Fibroblast of pulmonary artery (primary cell): Measurements from ENCODE around the gene RNF208.
A peak's percentile ranks its signal among the peaks of the same experiment; 100 is the strongest.
"Not testable (repeated sequence)": the region's sequence is repeated elsewhere in the genome, so short reads cannot be mapped to it uniquely, and the experiment has no call there.

Experiments
- DNase-seq: peaks from one replicate; pipeline ENCODE4 v3.0.0-alpha.2; 2010; ENCODE audit warnings: low read depth
- H3K4me3 ChIP-seq: replicated peaks from 2 replicates; pipeline ENCODE4 v1.5.1; 2011; ENCODE audit warnings: low read depth, mild to moderate bottlenecking, control low read depth, low read length, moderate library complexity
- TF ChIP-seq, protein P1 (sequence below): IDR thresholded peaks from 2 replicates; pipeline ENCODE4 v1.5.1; 2011; ENCODE audit warnings: mild to moderate bottlenecking, control low read depth, low read length, inconsistent platforms; ENCODE audit errors: missing control alignments

RNF208 gene

DNA sequence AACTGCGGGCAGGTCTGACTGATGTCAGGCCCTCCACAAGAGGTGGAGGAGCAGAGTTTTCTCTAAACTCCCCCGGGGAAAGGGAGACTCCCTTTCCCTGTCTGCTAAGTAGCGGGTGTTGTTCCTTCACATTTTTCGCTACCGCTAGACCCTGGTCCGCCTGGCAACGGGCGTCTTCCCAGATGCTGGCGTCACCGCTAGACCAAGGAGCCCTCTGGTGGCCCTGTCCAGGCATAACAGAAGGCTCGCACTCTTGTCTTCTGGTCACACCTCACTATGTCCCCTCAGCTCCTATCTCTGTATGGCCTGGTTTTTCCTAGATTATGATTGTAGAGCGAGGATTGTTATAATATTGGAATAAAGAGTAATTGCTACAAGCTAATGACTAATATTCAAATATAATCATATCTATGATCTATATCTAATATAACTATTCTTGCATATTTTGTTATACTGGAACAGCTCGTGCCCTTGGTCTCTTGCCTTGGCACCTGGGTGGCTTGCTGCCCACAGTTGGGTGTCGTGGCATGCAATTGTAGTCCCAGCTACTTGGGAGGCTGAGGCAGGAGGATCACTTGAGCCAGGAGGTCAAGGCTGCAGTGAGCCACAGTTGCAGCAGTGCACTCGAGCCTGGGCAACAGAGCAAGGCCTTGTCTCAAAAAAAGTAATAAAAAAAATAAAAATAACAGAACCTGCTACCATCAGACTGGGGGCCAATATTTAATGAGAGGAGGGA lies 40.3 kb upstream of the RNF208 start:
- TF ChIP-seq, protein P1, sequence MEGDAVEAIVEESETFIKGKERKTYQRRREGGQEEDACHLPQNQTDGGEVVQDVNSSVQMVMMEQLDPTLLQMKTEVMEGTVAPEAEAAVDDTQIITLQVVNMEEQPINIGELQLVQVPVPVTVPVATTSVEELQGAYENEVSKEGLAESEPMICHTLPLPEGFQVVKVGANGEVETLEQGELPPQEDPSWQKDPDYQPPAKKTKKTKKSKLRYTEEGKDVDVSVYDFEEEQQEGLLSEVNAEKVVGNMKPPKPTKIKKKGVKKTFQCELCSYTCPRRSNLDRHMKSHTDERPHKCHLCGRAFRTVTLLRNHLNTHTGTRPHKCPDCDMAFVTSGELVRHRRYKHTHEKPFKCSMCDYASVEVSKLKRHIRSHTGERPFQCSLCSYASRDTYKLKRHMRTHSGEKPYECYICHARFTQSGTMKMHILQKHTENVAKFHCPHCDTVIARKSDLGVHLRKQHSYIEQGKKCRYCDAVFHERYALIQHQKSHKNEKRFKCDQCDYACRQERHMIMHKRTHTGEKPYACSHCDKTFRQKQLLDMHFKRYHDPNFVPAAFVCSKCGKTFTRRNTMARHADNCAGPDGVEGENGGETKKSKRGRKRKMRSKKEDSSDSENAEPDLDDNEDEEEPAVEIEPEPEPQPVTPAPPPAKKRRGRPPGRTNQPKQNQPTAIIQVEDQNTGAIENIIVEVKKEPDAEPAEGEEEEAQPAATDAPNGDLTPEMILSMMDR, result peak; percentile 38
- DNase-seq, result peak; percentile 62
- H3K4me3 ChIP-seq, result not testable (repeated sequence)

DNA sequence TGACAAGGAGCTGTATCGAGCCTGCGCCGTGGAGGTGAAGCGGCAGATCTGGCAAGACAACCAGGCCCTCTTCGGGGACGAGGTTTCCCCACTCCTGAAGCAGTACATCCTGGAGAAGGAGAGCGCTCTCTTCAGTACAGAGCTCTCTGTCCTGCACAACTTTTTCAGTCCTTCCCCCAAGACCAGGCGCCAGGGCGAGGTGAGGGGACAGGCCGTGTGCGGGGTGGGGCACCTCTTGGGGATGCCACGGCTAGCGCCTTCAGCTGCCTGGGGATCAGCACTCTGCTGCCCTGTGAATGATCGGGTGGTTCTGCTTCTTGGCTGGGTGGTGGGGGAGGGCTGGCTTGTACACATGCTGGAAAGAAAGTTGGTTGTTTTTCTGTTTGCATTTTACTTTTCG lies 34.8 kb upstream of the RNF208 start:
- peak overlapping the region; percentile 84 for H3K4me3 ChIP-seq
- TF ChIP-seq, protein P1, result no peak
- no peak for DNase-seq

DNA sequence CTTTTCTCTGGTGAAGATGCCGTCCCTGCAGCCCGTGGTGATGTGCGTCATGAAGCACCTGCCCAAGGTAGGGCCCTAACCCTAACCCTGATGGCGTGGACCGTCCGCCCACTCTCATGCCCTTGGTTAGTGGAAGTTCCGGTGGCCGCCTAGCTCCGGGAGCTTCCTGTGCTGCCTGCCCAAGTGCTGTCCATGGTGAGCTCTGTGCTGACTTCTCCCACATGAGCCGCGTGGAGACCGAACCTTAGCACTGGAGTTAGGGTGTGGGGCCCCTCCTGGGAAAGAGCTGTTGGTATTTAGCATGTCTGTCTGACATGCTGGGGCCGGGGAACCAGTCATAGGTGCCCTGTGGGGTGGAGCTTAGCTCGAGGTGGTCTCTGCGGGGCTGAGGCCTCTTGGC lies 34.3 kb upstream of the RNF208 start:
- TF ChIP-seq, protein P1, result no peak
- no peak for DNase-seq
- peak overlapping the region; percentile 84 for H3K4me3 ChIP-seq

DNA sequence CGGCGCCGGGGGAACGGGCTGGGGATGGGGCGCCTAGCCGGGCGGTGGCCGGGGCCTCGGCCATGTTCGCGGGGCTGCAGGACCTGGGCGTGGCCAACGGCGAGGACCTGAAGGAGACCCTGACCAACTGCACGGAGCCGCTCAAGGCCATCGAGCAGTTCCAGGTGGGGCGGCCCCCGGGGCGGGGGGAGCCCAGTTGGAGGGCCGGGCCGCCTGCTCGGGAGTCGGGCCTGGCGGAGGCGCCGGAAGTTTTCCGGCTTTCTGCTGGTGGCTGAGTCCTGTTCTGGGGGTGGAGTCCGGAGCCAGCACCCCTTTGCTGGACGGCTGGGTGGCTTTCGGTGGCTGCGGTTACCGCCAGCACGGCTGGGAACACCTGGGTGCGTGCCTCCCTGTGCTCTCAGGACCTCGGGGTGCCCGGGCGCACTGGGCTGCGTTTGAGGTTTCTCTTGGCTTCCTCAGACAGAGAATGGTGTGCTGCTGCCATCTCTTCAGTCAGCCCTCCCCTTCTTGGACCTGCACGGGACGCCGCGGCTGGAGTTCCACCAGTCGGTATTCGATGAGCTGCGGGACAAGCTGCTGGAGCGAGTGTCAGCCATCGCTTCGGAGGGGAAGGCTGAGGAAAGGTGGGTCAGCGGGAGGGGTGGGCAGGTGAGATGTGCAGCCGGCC lies 33.5 kb upstream of the RNF208 start:
- TF ChIP-seq, protein P1, result no peak
- peak overlapping the region; percentile 84 for H3K4me3 ChIP-seq
- peak; percentile 35 for DNase-seq

DNA sequence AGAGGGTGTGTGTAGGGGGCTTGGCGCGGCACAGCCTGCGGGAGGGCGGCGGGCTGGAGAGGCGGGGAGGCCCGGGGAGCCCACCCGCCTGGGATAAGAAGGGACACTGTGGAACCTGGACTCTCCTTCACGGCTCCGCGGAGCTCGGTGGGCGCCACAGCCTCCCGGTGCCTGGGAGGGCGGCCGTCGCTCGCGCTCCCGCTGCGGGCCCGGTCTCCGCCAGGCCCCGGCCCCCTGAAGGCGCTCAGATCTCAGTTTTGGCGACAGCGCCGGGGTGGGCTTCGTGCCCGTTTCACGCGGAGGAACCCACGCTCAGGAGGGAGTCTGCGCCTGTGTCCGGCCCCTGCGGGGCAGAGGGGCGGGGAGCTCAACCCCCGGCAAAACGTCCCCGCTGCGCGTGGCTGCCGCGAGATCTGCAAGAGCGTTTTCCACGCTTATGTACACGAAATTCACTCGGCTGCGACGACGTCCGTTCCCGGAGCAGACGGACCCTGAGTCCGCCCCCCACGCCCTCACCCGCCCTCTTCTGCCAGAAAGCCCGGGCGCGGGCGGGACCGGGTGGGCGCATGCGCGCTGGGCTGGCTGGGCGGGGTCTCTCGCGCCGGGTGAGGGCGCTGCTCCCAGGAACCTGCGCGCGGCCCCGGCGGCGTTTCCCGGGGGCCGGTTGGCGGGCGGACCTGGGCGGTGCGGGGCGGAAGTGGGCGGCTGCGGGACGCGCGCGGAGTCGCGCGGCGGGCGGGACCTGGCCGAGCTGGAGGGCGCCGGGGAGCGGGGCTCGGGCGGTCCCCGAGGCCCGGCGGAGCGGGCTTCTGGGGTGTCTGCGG lies 32.8 kb upstream of the RNF208 start, which contains the start of gene NELFB:
Gene NELFB, plus strand, starts transcription at position 704 of the 824 bp plus-strand sequence.
- TF ChIP-seq, protein P1, result no peak
- peak within 1 kb of the TSS; percentile 84 for H3K4me3 ChIP-seq
- DNase-seq, result peak; percentile 87

DNA sequence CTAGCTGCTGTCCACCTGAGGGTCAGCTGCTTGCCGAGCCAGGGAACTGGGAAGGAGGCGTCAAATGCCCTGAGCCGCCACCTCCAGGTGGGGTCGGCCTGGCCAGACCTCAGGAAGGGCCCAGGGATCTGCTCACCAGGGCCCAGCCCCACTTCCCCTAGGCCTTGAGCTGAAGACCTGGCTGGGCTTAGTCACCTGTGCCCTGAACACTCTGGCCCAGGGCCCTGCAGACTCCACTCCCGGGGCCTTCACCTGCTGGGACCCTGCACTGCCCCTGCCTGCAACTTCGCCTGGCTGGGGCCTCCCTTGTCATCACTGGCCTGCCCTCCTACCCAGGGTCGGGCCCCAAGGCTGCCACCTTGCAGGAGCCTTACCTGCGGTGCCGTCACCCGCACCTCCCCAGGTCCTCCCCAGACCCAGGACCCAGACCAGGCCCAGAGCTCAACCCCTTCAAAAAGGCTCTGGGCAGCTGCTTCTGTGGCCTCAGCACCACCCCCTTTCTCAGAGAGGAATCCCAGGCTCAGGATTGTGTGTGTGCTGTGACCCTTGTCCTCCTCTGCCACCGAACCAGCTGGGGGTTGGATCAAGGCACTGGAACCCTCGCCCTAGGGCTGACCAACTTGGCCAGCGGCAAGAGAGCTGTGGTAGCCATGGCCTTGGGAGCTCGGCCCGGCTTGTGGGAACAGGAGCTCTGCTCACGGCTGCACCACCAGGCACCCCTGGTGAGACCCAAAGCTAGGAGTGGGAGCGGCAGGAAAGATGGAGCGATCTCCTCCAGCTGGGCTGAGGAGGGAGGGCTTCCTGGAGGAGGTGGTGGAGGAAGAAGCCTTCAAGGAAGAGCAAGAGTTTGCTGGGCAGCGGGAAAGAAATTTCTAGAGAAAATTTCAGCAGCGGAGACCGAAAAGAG lies 31.9 kb upstream of the RNF208 start:
- peak overlapping the region; percentile 73 for H3K4me3 ChIP-seq
- DNase-seq, result no peak
- TF ChIP-seq, protein P1, result no peak
